ENCODE measurements around the gene CELA2A.

Gene CELA2A

GRCh38 chr1:15456313-15456954, at the start of gene CELA2A:
CELA2A (plus strand) TSS chr1:15456732; CDS start chr1:15456754, 22 bp downstream.
- no peak for DNase-seq

DNA sequence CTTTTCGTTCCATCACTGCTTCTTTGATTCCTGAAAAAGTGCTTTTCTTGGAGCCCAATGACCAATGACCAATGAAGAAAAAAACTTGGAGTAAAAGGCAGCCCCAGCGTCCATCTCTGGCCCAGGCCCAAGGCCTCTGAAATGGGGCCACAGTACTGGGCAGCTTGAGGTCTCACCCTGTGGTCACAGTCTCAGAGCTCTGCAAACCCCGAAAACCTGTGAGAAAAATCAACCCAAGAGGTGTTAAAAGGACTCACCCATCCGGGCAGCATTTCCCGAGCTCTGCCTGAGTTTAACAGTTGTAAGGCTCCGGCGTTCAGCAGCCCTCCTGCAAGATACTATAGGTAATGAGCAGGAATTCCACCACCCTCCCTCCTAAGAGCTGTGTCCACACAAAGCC, 49.0 kb upstream of the CELA2A start:
- DNase-seq, result no peak

DNA sequence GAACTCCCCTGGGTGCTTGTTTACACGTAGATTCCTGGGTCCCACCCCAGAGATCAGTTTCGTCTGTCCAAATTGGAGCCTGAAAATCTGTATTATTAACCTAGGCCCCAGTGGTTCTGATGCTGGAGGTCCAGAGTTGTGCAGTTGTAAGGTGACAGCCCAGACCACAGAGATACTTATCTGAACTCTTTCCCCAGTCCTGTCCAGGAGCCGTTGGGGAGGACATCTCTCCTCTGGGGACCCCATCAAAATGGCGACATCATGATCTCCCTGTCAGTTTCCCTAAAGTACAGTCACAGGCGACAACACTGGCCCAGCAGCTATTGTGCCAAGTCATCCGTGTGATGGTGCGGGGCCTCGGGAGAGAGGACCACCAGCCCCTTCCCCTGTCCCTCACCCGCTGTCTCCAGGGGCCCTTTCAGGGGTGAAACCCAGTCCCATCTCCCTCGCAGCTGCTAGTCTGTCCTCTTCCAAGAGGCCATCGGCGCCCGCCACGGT, 47.6 kb upstream of the CELA2A start:
- no peak for DNase-seq

DNA sequence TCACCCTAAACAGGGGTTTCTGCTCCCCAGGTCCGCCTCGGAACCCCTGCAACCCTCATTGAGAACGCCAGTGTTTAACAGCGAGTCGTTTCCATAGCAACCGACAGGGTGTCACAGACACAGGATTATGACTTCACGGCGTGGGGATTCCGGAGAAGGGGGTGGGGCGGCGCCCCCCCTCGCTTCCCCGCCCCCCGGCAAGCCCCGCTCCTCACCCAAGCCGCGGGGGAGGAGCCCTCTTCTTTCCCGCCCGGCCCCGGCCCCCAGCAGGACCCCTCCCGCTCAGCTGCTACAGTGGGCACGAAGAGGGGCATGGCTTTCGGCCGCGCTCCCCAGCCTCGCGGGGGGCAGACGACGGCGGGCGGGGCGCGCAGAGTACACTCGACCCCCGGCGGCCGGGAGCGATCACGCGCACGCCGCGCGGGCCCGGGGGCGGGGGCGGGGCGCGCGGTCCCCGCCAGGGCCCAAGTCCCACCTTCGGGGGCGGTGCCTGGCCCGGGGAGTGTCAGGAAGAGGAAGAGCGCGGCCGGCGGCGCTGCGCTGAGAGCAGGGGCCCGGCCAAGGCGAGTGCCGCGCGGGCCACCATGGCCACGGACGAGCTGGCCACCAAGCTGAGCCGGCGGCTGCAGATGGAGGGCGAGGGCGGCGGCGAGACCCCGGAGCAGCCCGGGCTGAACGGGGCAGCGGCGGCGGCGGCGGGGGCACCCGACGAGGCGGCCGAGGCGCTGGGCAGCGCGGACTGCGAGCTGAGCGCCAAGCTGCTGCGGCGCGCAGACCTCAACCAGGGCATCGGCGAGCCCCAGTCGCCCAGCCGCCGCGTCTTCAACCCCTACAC, 46.9 kb upstream of the CELA2A start, which contains the start of gene EFHD2:
Gene EFHD2, plus strand, starts transcription at position 501 of the 835 bp plus-strand sequence. Its CDS starts 84 bp downstream, at position 585.
- DNase-seq, result peak; percentile 70

- no peak for DNase-seq
Observed at GRCh38 chr1:15410223-15410883, 46.2 kb upstream of the CELA2A start.

- DNase-seq, result no peak
Observed at GRCh38 chr1:15410884-15411245, 45.7 kb upstream of the CELA2A start.

DNA sequence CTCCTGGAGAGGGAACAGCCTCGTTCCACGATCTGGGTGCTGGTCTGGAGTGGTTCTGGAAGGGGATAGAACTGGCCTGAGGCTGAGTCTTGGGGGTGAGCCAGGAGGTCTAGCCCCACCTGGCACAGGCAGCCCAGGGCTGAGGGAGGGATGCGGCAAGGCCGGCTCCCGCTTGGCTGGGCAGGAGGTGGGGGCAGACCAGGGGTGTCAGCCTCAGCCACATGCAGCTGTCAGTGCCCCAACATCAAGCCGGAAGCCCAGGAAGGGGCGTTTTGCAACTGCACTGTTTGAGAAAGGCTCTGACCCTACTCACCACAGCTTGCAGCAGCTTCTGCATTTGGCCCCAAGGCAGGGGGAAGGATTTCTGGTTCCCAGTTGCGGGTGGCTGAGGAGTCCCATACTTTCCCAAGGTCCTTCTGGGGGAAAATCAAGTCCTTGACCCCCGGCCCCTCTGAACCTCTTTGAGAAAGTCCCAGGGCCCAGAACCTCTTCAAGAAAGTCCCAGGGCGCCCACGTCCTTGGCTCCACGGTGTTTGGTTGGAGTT, 44.9 kb upstream of the CELA2A start:
- DNase-seq, result peak; percentile 17

DNA sequence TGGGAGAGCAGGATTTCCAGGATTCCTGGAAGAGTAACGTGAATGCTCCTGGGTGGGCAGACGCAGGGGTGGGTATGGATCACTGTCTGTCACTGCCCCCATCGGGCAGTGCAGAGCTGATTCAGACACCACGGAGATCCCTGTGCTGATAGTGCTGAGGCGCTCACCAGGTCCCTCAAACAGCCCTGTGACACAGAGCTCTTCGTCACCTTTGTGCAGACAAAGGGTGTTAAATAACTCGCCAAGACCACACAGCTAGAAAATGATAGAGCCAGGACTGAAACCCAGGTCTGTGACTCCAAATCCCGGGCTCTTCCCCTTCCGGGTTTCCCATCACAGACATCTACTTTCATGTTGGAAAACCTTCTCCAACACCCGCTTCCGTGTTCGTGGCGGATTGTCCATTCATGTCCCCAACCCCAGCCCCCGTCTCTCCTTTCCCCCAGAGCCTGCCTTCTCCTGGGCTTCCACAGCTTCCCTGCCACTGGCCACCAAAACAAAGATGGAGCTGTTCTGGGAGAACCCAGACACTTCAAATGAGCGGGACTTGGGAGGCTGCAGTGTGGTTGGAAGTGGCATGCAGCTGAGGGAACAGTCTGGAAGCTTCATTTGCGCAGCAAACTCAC, 44.2 kb upstream of the CELA2A start:
- DNase-seq, result no peak

DNA sequence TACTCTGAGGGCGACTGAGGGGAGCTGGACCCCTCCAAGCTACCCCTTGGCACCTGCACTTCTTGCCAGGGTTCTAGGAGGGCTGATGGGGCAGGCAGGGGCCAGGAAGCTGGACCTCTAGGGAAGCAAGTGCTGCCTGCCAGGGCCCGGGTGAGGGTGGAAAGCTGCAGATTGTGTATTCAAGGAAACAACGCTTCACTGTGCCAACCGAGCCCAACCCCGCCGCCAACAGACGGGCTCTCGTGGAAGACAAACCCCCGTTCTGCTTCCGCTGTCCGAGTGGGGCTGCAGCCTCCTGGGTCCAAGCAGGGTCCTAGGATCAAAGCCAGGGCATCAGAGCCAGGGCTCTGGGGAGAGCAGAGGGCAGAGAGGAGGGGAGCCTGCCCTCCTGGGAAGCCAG, 43.7 kb upstream of the CELA2A start:
- no peak for DNase-seq

- no peak for DNase-seq
Observed at GRCh38 chr1:15413563-15414444, 42.7 kb upstream of the CELA2A start.

- DNase-seq, result no peak
Observed at GRCh38 chr1:15414445-15414983, 42.0 kb upstream of the CELA2A start.

- peak; percentile 68 for DNase-seq
Observed at GRCh38 chr1:15417059-15417934, 39.2 kb upstream of the CELA2A start.

DNA sequence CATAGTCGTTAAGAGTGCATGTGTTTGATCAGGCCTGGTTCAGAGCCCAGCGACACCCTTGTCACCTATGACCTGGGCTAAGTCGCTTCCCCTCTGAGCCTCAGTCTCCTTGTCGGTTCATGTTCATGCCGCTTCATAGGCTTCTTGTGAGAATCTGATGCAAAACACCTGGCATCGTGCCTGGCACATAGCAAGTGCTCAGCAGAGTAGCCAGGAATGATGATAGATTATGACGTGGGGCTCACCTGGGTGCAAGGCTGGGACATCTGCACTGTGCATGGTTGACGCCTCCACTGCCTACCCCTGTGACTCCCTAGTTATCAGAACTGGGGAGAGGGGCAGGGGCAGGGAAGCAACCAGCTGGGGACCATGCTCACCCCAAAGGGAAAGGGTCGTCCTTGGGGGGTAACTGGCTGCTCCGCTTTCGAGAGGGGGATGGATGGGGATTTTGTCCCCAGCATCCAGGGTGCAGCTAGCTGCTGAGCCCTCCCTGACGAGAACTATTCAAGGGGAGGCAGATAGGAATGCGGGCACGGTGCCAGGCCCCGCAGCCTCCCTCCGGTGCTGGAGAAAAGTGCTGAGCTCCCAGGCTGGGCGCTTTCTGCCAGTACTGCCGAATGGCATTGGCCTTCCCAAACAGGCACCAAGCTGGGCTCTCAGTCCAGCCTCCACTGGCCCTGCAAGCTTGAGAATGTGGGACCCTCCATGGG, 37.6 kb upstream of the CELA2A start:
- no peak for DNase-seq

DNA sequence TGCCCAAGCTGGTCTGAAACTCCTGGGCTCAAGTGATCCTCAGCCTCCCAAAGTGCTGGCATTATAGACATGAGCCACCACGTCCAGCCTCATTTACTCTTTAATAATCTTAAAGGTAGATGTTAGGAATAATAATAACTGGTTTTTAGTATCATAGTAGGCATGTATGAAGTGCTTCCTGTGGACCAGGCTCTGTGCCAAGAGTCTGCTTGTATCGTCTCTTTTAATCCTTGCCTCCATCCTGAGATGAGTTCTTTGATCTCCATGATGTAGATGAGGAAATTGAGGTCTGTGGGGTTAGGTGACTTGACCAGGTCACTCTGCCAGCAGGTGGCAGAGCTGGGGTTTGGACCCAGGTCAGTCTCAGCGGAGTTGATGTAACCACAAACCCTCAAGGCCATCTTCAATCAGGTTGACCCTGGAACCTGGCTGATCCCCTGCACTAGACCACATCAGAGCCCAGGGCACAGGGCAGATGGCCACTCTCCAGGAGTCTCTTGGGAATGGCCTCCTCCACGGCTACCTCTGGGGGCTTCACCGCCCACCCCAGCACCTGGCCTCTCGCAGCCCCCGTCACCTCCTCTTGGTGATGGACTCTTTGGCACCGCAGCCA, 35.6 kb upstream of the CELA2A start:
- DNase-seq, result no peak

DNA sequence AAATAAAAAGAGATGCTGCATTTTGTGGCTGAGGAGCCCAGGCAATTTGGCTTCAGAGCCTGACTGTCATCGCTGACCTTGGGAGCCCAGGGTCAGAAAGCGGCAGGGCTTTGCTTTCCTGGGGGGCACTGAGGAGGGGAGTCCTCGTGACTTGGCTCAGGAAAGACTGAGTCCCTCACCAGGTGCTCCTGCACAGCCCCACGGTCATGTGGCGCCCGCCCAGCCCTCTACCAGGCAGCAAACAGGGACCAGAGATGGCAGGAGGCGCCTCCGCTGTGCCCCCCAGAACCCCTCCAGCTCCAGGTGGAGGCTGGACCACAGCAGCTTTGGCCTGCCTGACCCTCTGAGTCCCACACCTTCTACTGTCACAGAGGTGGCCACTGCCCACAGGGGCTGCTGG, 33.7 kb upstream of the CELA2A start:
- no peak for DNase-seq

GRCh38 chr1:15423355-15424077, 33.0 kb upstream of the CELA2A start:
- DNase-seq, result no peak

DNA sequence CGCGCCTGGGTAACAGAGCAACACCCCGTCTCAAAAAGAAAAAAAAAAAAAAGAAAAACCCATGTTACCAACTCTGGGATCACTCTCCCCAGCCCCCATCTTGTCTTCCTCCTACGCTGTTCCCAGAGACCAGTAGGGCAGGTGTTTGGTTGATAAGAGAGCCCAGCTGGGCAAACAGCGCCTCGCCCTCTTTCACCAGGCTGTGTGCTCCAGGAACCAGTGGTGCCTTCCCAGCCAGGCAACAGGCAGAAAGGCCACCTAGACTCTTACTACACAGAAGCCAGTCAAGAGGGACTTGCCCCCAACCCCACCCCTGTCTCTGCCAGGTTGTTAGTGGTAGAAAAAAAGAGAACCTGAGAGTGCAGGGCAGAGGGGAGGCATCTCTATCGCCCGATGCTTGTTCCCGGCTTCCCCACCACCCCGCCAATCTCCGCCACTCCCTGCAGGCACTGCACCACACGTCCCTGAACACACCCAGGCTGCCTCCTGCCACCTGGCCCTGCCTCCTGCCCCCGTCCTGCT, 32.3 kb upstream of the CELA2A start:
- DNase-seq, result no peak

DNA sequence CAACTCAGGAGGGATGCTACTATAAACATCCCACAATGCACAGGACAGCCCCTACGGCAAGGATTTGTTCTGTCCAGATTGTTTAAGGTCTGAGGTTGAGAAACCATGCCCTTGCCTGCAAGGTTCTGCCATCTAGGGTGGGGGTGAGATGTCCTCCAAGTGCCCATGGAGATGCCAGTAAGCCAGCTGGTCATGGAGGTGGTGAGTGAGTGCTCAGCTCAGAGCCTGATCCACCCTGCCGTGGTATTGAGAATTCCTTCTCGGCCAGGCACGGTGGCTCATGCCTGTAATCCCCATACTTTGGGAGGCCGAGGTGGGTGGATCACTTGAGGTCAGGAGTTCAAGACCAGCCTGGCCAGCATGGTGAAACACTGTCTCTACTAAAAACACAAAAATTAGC, 31.6 kb upstream of the CELA2A start:
- DNase-seq, result no peak

Measured in HCEC 1CT (cell line).